ENCODE data around the gene UBE2K. TPM values are rescaled to one million over a fixed set of nuclear protein-coding genes. Genes with fewer than 3 reads are reported as not detected.
A peak's percentile ranks its signal among the peaks of the same experiment; 100 is the strongest.

Gene UBE2K
- total RNA-seq, 1 donor from 2014 or later: 77.3 TPM

- no peak for TF ChIP-seq CTCF (IDR thresholded peaks at IDR 0.05)
- Mint-ChIP-seq H3K27me3 (ENCODE audit: unreplicated experiment) (no peaks in the 10 kb centered on the region), H3K4me1 (ENCODE audit: unreplicated experiment) (peaks cover 11% of the 10 kb centered on the region), H3K27ac (ENCODE audit: unreplicated experiment) (peak overlapping the region; percentile 57), H3K9me3 (ENCODE audit: unreplicated experiment) (no peaks in the 10 kb centered on the region), H3K36me3 (ENCODE audit: unreplicated experiment) (peaks cover 37% of the 10 kb centered on the region), H3K4me3 (ENCODE audit: unreplicated experiment) (no peak overlapping the region)
- DNase-seq (ENCODE audit: extremely low spot score, unreplicated experiment): no peak
These were observed 56.4 kb downstream of the UBE2K start for GRCh38 chr4:39754309-39754708.

GRCh38 chr4:39756159-39756558 lies 58.2 kb downstream of the UBE2K start:
- Mint-ChIP-seq H3K27me3 (ENCODE audit: unreplicated experiment) (no peaks in the 10 kb centered on the region), H3K4me1 (ENCODE audit: unreplicated experiment) (peaks cover 11% of the 10 kb centered on the region), H3K36me3 (ENCODE audit: unreplicated experiment) (peaks cover 38% of the 10 kb centered on the region), H3K27ac (ENCODE audit: unreplicated experiment) (no peak overlapping the region), H3K4me3 (ENCODE audit: unreplicated experiment) (no peak overlapping the region), H3K9me3 (ENCODE audit: unreplicated experiment) (no peaks in the 10 kb centered on the region)
- TF ChIP-seq CTCF (IDR thresholded peaks at IDR 0.05): no peak
- no peak for DNase-seq (ENCODE audit: extremely low spot score, unreplicated experiment)

- no peak overlapping the region for H3K27ac Mint-ChIP-seq (ENCODE audit: unreplicated experiment)
- H3K36me3 Mint-ChIP-seq (ENCODE audit: unreplicated experiment): peaks cover 40% of the 10 kb centered on the region
- H3K4me3 Mint-ChIP-seq (ENCODE audit: unreplicated experiment): no peak overlapping the region
- no peaks in the 10 kb centered on the region for H3K9me3 Mint-ChIP-seq (ENCODE audit: unreplicated experiment)
- H3K27me3 Mint-ChIP-seq (ENCODE audit: unreplicated experiment): no peaks in the 10 kb centered on the region
- H3K4me1 Mint-ChIP-seq (ENCODE audit: unreplicated experiment): peaks cover 10% of the 10 kb centered on the region
- no peak for TF ChIP-seq CTCF (IDR thresholded peaks at IDR 0.05)
- DNase-seq (ENCODE audit: extremely low spot score, unreplicated experiment): no peak
These were observed 60.2 kb downstream of the UBE2K start for GRCh38 chr4:39758176-39758575.

- Mint-ChIP-seq H3K9me3 (ENCODE audit: unreplicated experiment) (no peaks in the 10 kb centered on the region), H3K27me3 (ENCODE audit: unreplicated experiment) (no peaks in the 10 kb centered on the region), H3K4me1 (ENCODE audit: unreplicated experiment) (peaks cover 1% of the 10 kb centered on the region), H3K36me3 (ENCODE audit: unreplicated experiment) (peaks cover 38% of the 10 kb centered on the region), H3K4me3 (ENCODE audit: unreplicated experiment) (no peak overlapping the region), H3K27ac (ENCODE audit: unreplicated experiment) (no peak overlapping the region)
- no peak for DNase-seq (ENCODE audit: extremely low spot score, unreplicated experiment)
- TF ChIP-seq CTCF (IDR thresholded peaks at IDR 0.05): no peak
These were observed 61.6 kb downstream of the UBE2K start for GRCh38 chr4:39759569-39759968.

- Mint-ChIP-seq H3K36me3 (ENCODE audit: unreplicated experiment) (peaks cover 34% of the 10 kb centered on the region), H3K4me3 (ENCODE audit: unreplicated experiment) (no peak overlapping the region), H3K27ac (ENCODE audit: unreplicated experiment) (no peak overlapping the region), H3K9me3 (ENCODE audit: unreplicated experiment) (no peaks in the 10 kb centered on the region), H3K27me3 (ENCODE audit: unreplicated experiment) (no peaks in the 10 kb centered on the region), H3K4me1 (ENCODE audit: unreplicated experiment) (no peaks in the 10 kb centered on the region)
- no peak for TF ChIP-seq CTCF (IDR thresholded peaks at IDR 0.05)
- no peak for DNase-seq (ENCODE audit: extremely low spot score, unreplicated experiment)
These were observed 63.2 kb downstream of the UBE2K start for GRCh38 chr4:39761005-39761667.
